SU-DHL-6 (cell line): ENCODE measurements around the gene ZSWIM4.

Experiments used
- EZH2phosphoT487 ChIP-seq: fragments of 200-600 bp; sonication (generic), shearing (Covaris generic); conservative IDR thresholded peaks from 2 replicates; pipeline ENCODE4 v1.6.1; 2018; ENCODE audit warnings: mild to moderate bottlenecking, antibody characterized with exemption, low read length, moderate library complexity, mixed read lengths
- TF ChIP-seq, protein P1 (sequence below): fragments of 200-600 bp; sonication (generic); IDR thresholded peaks from one replicate; pipeline ENCODE4 v1.5.1; 2017; ENCODE audit warnings: antibody characterized with exemption, mild to moderate bottlenecking, low read length, moderate library complexity; ENCODE audit not compliant: insufficient read depth, poor library complexity, severe bottlenecking

DNA sequence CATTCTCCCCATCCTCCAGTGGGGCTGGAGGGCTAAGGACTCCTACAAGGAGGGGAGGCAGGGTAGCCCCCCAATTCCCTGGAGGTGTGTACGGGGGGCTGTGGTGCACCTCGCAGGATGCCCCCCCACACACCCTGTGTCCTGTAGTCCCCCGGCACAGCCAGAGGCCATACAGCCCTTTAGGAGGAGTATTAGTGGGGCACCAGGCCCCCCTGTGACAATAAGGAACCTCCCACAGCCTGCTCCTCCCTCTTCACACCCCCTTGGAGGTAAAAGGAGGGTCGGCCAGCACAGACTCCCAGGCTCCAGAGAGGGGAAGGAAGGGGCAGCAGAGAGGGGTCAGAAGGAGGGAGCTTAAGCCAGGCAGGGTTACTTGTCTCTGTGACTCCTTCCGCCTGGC lies 81.6 kb downstream of the ZSWIM4 start, which contains the start of gene NANOS3:
- TF ChIP-seq, protein P1, sequence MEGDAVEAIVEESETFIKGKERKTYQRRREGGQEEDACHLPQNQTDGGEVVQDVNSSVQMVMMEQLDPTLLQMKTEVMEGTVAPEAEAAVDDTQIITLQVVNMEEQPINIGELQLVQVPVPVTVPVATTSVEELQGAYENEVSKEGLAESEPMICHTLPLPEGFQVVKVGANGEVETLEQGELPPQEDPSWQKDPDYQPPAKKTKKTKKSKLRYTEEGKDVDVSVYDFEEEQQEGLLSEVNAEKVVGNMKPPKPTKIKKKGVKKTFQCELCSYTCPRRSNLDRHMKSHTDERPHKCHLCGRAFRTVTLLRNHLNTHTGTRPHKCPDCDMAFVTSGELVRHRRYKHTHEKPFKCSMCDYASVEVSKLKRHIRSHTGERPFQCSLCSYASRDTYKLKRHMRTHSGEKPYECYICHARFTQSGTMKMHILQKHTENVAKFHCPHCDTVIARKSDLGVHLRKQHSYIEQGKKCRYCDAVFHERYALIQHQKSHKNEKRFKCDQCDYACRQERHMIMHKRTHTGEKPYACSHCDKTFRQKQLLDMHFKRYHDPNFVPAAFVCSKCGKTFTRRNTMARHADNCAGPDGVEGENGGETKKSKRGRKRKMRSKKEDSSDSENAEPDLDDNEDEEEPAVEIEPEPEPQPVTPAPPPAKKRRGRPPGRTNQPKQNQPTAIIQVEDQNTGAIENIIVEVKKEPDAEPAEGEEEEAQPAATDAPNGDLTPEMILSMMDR = no peak
- TF ChIP-seq EZH2phosphoT487 = no peak
